ENCODE results near the gene XIRP2.
"Not testable (repeated sequence)": the region's sequence is repeated elsewhere in the genome, so short reads cannot be mapped to it uniquely, and the experiment has no call there.

XIRP2 gene

GRCh38 chr2:167196461-167197252 lies 308.4 kb downstream of the XIRP2 start:
- DNase-seq (ENCODE audit: low spot score), result peak; percentile 13

- no peak for DNase-seq (ENCODE audit: low spot score)
Measured at GRCh38 chr2:167198009-167198408, 309.7 kb downstream of the XIRP2 start.

- no peak for DNase-seq (ENCODE audit: low spot score)
Measured at GRCh38 chr2:167198576-167198975, 310.3 kb downstream of the XIRP2 start.

- DNase-seq (ENCODE audit: low spot score), result no peak
Measured at GRCh38 chr2:167200019-167200418, 311.7 kb downstream of the XIRP2 start.

GRCh38 chr2:167209784-167210183 lies 321.5 kb downstream of the XIRP2 start:
- DNase-seq (ENCODE audit: low spot score), result no peak

GRCh38 chr2:167212014-167212648 lies 323.9 kb downstream of the XIRP2 start:
- peak; percentile 33 for DNase-seq (ENCODE audit: low spot score)

- no peak for DNase-seq (ENCODE audit: low spot score)
Measured at GRCh38 chr2:167215595-167215994, 327.3 kb downstream of the XIRP2 start.

GRCh38 chr2:167237478-167237877 lies 349.2 kb downstream of the XIRP2 start:
- no peak for DNase-seq (ENCODE audit: low spot score)

GRCh38 chr2:167240671-167241070 lies 352.4 kb downstream of the XIRP2 start:
- DNase-seq (ENCODE audit: low spot score), result no peak

- DNase-seq (ENCODE audit: low spot score), result no peak
Measured at GRCh38 chr2:167249197-167249596, 360.9 kb downstream of the XIRP2 start.

- DNase-seq (ENCODE audit: low spot score), result no peak
Measured at GRCh38 chr2:167253025-167253424, 364.7 kb downstream of the XIRP2 start.

GRCh38 chr2:167254721-167255120 lies 366.4 kb downstream of the XIRP2 start:
- no peak for DNase-seq (ENCODE audit: low spot score)

- peak; percentile 9 for DNase-seq (ENCODE audit: low spot score)
Measured at GRCh38 chr2:167258712-167259111, 370.4 kb downstream of the XIRP2 start.

GRCh38 chr2:167264380-167264779 lies 376.1 kb downstream of the XIRP2 start:
- peak; percentile 66 for DNase-seq (ENCODE audit: low spot score)

- no peak for DNase-seq (ENCODE audit: low spot score)
Measured at GRCh38 chr2:167265004-167265403, 376.7 kb downstream of the XIRP2 start.

- no peak for DNase-seq (ENCODE audit: low spot score)
Measured at GRCh38 chr2:167265722-167266121, 377.4 kb downstream of the XIRP2 start.

GRCh38 chr2:167268245-167268644 lies 380.0 kb downstream of the XIRP2 start:
- DNase-seq (ENCODE audit: low spot score), result not testable (repeated sequence)

- DNase-seq (ENCODE audit: low spot score), result no peak
Measured at GRCh38 chr2:167271932-167272331, 383.7 kb downstream of the XIRP2 start.

- no peak for DNase-seq (ENCODE audit: low spot score)
Measured at GRCh38 chr2:167275046-167275445, 386.8 kb downstream of the XIRP2 start.

GRCh38 chr2:167279810-167280209 lies 391.5 kb downstream of the XIRP2 start:
- peak; percentile 6 for DNase-seq (ENCODE audit: low spot score)

- no peak for DNase-seq (ENCODE audit: low spot score)
Measured at GRCh38 chr2:167287212-167287611, 398.9 kb downstream of the XIRP2 start.

- DNase-seq (ENCODE audit: low spot score), result no peak
Measured at GRCh38 chr2:167289651-167290410, 401.6 kb downstream of the XIRP2 start.
